HG02970 (cell line): ENCODE data around the gene ABTB2.
A peak's percentile ranks its signal among the peaks of the same experiment; 100 is the strongest.

Experiments
- ATAC-seq: cut with Tn5 transposase; IDR thresholded peaks from one replicate; pipeline ENCODE4 v1.9.1; 2021; ENCODE audit warnings: mild to moderate bottlenecking, moderate library complexity, moderate number of reproducible peaks; ENCODE audit not compliant: unreplicated experiment, low FRiP score

Gene ABTB2

DNA sequence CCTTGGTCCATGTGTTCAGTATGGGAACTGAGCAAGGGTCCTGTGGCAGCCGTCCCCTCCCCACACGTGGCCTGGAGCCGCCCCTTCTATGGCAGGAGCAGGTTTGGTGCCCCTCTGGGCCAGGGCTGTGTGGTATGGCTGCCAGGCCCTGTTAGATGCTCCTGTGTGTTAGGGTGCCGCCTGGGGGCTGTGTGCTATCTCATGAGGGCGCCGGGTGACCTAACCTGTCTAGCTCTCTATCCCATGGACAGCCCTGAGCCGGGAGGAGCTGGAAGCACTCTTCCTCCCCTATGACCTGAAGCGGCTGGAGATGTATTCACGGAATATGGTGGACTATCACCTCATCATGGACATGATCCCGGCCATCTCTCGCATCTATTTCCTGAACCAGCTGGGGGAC lies 217.7 kb downstream of the ABTB2 start:
- no peak for ATAC-seq

DNA sequence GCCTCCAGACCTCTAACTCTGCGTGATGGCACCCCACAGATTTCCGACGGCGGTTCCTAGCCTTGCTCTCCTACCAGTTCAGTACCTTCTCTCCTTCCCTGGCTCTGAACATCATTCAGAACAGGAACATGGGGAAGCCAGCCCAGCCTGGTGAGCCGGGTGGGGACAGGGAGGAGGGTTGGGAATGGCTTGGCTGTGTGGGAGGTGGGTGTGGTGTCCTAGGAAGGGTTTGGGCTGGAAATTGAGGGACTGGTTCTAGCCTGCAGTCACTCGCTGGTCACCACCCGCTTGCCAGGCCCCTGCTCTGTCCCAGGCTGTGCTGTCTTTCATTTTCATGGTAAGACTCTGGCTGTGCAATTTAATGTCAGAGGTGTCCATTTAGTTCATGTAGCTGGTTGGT lies 218.5 kb downstream of the ABTB2 start:
- ATAC-seq, result no peak

DNA sequence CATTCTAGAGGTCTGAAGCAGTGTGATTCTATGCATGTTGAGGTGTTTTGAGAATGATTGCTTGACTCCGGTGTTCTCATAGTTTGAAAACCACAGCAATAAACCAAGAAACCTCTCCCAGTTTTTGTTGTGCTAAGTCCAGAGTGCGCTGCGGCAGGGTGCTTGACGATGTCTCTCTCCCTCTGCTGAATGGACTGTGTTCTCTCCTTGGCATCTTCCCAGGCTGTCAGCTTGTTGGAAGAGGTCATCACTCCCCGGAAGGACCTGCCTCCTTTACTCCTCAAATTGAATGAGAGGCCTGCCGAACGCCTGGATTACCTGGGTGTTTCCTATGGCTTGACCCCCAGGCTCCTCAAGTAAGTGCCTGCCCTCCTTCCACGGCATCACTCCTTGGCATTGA lies 221.4 kb downstream of the ABTB2 start:
- no peak for ATAC-seq

DNA sequence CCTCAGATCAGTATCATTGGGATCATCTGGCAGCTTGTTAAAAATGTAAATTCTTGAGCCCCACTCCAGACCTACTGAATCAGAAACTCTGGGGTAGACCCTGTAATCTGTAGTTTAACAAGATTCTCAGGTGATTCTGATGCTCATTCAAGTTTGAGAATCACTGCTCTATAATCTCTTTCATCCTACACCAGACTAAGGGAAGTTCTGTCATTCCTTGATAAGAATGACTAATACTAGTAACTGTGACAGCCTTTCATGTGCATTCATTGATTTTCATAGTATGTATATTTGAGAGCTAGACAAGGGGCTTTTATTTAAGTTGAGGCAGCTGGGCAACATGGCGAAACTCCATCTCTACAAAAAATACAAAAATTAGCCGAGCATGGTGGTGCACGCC lies 222.4 kb downstream of the ABTB2 start:
- ATAC-seq, result no peak

DNA sequence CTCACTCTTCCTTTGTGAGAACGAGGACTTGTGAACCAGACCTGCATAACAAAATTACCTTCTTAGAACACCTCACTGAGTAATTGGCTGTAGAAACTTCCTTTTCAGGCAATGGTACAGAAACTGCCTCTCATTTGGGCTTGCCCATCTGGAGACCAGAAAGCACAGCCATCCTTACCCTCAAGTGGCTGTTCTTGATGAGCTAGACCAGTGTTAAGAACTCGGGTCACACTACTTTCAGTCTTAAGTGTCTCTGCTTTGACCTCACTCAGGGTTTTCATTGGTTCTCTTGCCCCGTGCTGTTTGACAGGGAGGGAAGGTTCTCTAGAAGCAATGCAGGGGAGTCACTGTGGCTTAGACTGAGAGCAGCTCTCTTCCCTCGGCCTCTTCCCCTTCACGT lies 223.0 kb downstream of the ABTB2 start:
- ATAC-seq, result no peak

DNA sequence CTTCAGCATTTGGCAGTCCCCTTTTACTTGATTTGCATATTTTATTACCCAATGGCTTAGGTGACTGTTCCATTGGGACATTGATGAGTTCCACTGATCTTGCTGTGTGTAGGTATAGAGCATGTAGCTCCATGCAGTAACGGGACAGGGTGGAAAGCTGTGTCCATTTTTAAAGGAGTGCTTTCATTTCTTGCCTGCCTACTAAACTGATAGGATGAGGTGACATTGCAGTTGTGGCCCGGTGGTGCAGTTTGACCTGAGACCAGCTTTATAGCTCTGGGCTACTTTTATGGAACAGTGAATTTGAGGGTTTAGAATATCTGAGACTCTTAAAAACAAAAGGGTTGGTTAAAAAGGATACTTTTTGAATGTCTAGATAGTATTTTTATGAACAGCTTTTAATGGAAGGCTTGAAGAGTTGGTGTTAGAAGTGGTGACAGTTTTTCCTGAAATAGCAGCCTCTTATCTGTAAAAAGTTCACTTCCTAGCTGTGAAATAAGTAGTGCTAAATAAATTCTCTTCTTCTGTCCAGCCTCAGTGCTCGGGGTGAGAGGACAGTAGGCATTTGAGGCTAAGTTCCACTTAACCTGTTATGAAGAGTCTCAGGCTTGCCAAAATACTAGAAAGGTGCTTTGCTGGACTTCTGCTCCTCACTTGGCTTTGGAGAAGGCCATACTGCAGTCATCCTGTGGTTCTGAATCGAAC lies 225.4 kb downstream of the ABTB2 start:
- ATAC-seq, result no peak

DNA sequence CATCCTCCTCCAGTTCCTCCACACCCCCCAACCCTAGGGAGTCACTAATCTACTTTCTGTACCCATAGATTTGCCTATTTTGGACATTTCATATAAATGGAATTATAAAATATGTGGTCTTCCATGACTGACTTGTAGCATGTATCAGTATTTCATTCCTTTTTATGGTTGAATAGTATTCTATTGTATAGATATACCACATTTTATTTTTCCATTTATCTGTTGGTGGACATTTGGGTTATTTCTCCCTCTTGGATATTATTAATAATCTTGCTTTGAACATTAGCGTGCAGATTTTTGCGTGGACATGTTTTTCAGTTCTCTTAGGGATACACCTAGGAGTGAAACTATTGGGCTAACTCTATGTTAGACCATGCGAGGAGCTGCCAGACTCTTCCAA lies 229.0 kb downstream of the ABTB2 start:
- ATAC-seq, result no peak

DNA sequence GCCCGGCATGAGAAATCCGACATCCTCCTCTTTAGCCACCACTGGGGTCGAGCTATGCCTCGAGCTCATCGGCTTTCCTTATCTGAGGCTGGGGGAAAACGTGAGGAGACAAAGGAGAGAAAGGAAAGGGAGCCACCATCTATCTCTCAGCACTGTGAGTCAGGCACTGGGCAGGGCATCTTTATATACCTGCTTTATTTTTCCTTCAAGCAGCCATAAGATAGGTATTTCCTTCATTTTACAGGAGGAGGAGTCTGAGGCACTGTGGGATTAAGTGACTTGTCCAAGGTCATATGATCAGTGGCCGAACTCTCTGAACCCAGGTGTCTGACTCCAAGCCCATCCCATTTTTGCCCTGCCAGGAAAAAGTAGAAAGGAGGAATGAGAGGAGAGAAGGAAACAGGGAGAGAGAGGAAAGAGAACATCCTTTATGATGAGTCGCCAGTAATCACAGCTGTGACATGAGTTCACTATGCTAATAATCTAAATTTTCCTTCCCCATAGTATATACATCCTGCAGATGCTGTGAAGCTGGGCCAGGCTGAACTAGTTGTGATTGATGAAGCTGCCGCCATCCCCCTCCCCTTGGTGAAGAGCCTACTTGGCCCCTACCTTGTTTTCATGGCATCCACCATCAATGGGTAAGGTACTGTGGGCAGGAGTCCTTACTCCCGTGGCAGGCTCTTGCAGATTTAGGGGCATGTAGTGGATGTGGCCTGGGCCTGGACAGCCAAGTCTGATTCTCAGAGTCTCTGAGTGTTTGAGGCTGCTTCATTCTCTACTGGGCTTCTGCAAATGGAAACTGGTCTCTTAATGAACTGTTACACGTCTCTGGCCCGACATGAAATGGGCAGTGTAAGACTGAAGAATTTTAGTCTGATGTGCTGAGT lies 230.6 kb downstream of the ABTB2 start:
- no peak for ATAC-seq

DNA sequence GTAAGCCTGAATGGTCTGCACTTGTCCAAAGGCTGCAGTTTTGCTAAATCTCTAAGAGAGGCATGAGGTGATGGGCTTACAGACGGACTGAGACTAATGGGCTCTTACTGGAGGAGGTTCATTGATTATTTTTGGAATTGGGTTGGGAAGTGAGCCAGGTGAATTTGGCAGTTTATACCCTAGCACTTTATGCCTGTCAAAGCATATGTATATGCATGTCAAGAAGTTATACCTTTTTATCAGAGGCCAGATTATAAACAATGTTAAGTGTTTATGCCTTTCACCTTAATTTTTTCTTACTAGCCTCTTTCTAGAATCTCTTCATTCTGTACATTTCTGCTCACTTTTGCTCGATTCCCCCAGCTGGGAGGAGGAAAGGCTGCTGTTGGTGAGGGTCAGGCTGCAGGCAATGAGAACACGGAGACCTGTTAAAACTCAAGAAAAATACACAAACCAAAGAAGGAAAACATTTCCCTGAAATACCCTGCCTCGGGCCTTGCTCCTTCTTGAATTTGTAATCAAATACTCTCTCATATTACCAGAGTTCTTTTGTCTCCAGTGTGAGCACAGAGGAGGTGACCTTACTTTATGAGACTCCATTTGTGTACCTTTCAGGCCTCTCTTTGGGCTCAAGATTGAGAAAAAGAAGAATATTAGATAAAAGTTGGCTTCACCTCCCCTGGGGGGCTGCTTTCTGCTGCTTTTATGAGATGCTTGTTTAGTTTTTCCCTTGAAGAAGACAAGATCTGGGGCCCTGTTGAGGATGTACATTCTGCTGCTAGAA lies 232.7 kb downstream of the ABTB2 start:
- no peak for ATAC-seq

DNA sequence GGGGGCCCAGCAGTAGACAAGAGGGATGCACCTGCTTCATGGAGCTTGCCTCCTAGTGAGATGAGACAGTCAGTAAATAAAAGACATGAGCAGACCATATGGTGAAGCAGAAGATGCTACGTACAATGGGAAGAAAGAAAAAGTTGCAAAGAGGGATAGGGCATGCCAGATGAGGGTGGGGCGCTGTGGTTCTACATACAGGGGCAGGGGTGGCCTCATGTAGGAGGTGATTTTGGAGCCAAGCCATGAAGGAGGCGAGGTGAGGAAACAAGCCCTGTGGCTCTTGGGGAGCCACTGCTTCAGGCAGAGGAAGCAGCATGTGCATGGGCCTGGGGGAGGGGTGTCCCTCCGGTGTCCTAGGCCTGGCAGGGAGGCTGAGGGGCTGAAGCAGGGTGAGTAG lies 237.2 kb downstream of the ABTB2 start:
- ATAC-seq, result no peak

DNA sequence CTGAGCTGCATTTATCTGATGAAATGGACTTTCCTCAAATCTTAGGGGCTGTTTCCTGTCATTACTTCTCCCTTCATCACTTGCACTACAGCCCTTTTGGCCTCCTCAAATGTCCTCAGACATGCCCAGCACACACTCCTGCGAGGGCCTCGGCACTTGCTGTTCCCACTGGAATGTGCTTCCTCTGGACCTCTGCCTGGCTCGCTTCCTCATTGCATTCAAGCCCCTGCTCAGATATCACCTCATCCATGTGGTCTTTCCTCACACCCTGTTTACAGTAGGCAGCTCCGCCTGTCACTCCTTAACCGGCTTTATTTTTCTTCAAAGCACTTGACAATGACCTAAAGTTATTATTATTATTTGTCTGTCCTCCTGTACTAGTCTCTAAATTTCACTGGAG lies 243.3 kb downstream of the ABTB2 start:
- no peak for ATAC-seq

DNA sequence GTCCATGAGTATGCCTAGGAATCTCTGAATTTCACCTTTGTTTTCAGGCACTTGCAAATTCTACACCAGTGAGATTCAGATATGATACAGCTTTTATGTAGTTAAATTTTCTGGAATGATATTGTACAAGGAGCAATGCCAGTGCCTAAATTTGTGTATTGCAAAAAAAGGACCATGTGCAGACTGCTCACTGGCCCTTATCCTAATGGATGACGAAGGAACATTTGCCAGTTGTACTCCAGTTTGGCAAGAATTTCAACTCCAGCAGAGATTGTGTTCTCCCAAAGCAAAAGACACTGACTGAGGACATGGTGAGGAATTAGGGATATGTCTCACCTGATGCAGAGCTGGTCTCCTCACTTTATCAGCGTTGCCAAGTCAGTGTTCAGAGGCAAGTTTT lies 243.8 kb downstream of the ABTB2 start:
- ATAC-seq, result no peak

DNA sequence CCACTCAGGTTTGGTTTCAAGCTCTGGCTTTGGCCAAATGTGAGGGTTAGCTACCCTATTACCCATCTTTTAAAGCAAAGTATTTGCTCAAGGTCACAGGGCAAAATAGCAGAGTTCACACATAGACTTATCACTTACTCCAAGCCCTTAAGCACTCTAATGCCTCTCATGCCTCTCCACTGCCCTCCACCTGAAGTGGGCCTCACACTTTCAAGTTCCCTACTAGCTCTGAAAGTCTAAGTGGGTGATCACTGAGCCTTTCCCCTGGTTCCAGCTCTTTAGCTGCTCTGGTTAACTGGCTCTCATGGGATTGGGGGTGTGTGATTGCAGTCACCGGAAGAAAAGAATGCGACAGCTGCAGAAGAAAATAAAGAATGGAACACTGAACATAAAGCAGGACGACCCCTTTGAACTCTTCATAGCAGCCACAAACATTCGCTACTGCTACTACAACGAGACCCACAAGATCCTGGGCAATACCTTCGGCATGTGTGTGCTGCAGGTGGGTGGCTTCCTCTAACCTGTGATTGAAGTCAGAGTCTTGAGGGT lies 246.0 kb downstream of the ABTB2 start:
- no peak for ATAC-seq

DNA sequence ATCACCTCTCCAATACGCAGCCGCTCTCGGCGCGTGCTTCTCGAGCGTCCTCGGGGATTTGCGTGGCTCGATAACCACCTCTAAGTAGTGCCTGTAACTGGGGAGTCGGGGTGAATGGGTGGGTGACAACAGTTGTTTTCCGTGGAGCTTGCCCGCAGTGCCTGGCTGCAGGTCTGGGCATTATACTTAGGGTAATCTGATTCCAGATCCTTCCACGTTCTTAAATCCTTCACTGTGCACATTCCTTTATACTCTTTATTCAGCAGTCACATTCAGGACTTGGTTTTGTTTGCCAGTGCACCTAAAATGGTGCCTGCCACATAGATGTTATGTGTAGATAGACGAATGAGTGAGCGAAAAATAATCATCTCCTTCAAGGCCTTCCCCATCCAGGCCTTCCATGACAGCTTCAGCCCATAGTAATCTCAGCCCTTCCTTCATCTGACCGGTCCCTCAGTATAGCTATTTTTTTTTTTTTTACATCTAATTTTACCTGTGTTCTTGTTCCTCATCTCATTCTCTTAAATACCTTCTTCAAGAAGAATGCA lies 251.8 kb downstream of the ABTB2 start:
- ATAC-seq, result no peak

DNA sequence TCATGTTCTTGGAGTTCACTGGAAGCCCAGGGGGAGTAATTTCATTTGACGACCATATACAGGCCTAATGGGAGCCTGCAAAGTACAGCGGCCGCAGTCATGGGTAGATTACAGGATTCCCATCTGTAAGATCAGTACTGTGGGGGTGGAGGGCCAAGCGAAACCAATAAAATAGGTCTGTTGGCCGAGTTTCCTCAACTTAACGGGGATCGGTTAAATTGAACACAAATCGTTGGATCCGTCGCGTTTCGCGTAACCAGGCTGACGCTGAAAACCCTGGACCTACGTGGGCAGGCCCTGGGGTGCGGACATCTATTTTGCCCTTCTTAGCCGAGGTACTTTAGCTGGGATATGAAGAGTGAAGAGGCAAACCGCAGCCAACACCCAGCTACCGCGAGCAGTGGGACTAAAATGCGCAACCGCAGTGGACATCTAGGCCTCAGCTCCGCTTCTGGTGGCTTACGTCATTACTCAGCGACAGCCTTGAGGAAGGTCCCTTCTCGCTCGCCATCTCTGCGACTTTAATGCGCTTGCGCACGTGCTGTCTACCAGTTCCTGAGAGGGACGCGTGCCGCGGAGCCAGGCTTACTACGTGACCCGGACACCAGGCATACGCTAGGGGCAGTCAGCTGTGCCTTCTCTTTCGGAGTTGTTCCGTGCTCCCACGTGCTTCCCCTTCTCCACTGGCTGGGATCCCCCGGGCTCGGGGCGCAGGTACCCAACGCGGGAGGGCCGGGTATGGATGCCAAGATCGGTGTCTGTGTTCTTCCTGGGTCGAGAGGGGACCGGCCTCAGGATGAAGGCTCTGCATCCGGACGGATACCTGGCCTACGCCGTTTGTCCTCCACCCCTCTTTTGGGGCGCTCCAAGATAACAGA lies 252.5 kb downstream of the ABTB2 start, which contains the start of gene NAT10:
NAT10 (plus strand) TSS at position 551 of the 878 bp plus-strand sequence. CDS start 2,597 bp downstream, outside the sequence.
- peak; percentile 94 for ATAC-seq

DNA sequence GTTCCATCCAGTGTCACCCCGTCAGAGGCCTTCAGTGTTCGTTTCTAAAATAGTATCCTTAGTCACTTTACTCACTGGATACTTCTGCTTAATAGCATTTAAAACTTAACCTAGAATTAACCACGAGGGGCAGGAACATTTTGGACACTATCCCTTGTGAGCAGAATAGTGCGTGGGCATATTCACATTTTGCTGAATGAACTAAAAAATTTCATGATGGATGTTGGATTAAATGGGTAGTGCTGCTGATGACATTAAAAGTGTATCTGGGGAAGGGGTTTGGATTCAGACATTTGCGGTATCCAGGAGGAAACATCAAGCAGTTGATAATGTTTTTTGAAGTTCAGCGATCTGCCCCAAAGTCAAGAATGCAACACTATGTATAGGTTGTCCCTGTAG lies 253.1 kb downstream of the ABTB2 start:
- no peak for ATAC-seq
